IMR-90 (cell line): ENCODE data around the gene ARHGAP31. TPM values are rescaled to one million over a fixed set of nuclear protein-coding genes. Genes with fewer than 3 reads are reported as not detected.

Source experiments
- ATAC-seq: fragments of 200-7000 bp; cut with Tn5 transposase; 2 replicates; pipeline ENCODE4 v1.9.1; 2020; ENCODE audit warnings: low read depth, mild to moderate bottlenecking, moderate library complexity
- BruUV-seq: library from RNA; stranded (reverse); fragments of 400-500 nt; replicated peaks from 2 replicates; lab custom pipeline; 2021; lab: Mats Ljungman, UMichigan
- CTCF ChIA-PET: fragments of 300-600 bp; formaldehyde crosslinking; extraction: SDS; loops from one replicate; lab custom pipeline; 2021; ENCODE audit warnings: antibody characterized with exemption; lab: Yijun Ruan, JAX
- POLR2A ChIA-PET: fragments of 300-600 bp; sonication (Branson Sonifier 250); formaldehyde crosslinking; loops from one replicate; lab custom pipeline; 2022; ENCODE audit warnings: antibody characterized with exemption; ENCODE audit not compliant: unreplicated experiment; lab: Charles Lee
- DNase-seq: peaks from one replicate; pipeline ENCODE4 v3.0.0; 2013
- H2AFZ ChIP-seq: replicated peaks from 2 replicates; pipeline ENCODE3; 2013; ENCODE audit warnings: low read length, mild to moderate bottlenecking; ENCODE audit not compliant: poor library complexity
- H2AK5ac ChIP-seq: 2 replicates; pipeline ENCODE4 v1.6.1; 2013; ENCODE audit warnings: low read depth, low read length, inconsistent platforms
- H2AK9ac ChIP-seq: replicated peaks from 2 replicates; pipeline ENCODE3; 2013; ENCODE audit warnings: mild to moderate bottlenecking, low read depth, low read length, moderate library complexity; ENCODE audit not compliant: poor library complexity
- H2BK120ac ChIP-seq: 2 replicates; pipeline ENCODE4 v1.6.1; 2013; ENCODE audit warnings: low read depth, low read length, inconsistent platforms
- H2BK15ac ChIP-seq: 3 replicates; pipeline ENCODE4 v1.6.1; 2013; ENCODE audit warnings: low read depth, low read length, inconsistent platforms
- H2BK20ac ChIP-seq: 2 replicates; pipeline ENCODE4 v1.6.1; 2013; ENCODE audit warnings: low read depth, mild to moderate bottlenecking, inconsistent platforms, low read length, moderate library complexity
- H2BK5ac ChIP-seq: 2 replicates; pipeline ENCODE4 v1.6.1; 2013; ENCODE audit warnings: mild to moderate bottlenecking, low read depth, low read length, inconsistent platforms; ENCODE audit not compliant: poor library complexity, severe bottlenecking
- H3K14ac ChIP-seq: replicated peaks from 2 replicates; pipeline ENCODE4 v1.6.1; 2013; ENCODE audit warnings: low read depth, low read length, inconsistent platforms
- H3K18ac ChIP-seq: 2 replicates; pipeline ENCODE4 v1.6.1; 2013; ENCODE audit warnings: low read depth, low read length, control low read depth
- H3K23ac ChIP-seq: 2 replicates; pipeline ENCODE4 v1.6.1; 2013; ENCODE audit warnings: low read depth, low read length, inconsistent platforms
- H3K27ac ChIP-seq: 2 replicates; pipeline ENCODE4 v1.5.1; 2013; ENCODE audit warnings: mild to moderate bottlenecking, control low read depth, low read length; ENCODE audit not compliant: insufficient read depth
- H3K27me3 ChIP-seq: 2 replicates; pipeline ENCODE4 v1.6.1; 2013; ENCODE audit warnings: low read length; ENCODE audit not compliant: control insufficient read depth, insufficient read depth
- H3K36me3 ChIP-seq: 2 replicates; pipeline ENCODE4 v1.6.1; 2013; ENCODE audit warnings: low read length, mixed read lengths; ENCODE audit not compliant: control insufficient read depth, insufficient read depth
- H3K4ac ChIP-seq: 2 replicates; pipeline ENCODE4 v1.6.1; 2013; ENCODE audit warnings: low read depth, low read length, inconsistent platforms
- H3K4me1 ChIP-seq: 2 replicates; pipeline ENCODE4 v1.6.1; 2013; ENCODE audit warnings: low read length, mixed read lengths; ENCODE audit not compliant: control insufficient read depth, insufficient read depth
- H3K4me2 ChIP-seq: 2 replicates; pipeline ENCODE4 v1.6.1; 2013; ENCODE audit warnings: low read depth, mild to moderate bottlenecking, control low read depth, low read length, moderate library complexity
- H3K4me3 ChIP-seq: 2 replicates; pipeline ENCODE4 v1.5.1; 2013; ENCODE audit warnings: low read depth, mild to moderate bottlenecking, control low read depth, low read length, moderate library complexity; ENCODE audit not compliant: insufficient read depth
- H3K56ac ChIP-seq: 2 replicates; pipeline ENCODE4 v1.6.1; 2013; ENCODE audit warnings: low read length, inconsistent platforms; ENCODE audit not compliant: insufficient read depth; ENCODE audit errors: extremely low read depth
- H3K79me1 ChIP-seq, 2 experiments: 2 replicates each; pipeline ENCODE4 v1.6.1; 2013; ENCODE audit warnings: low read length in 2 of 2, inconsistent platforms in 1 of 2, low read depth in 1 of 2
- H3K9ac ChIP-seq: 2 replicates; pipeline ENCODE4 v1.6.1; 2013; ENCODE audit warnings: low read depth, low read length, control low read depth
- H3K9me1 ChIP-seq: 2 replicates; pipeline ENCODE4 v1.6.1; 2013; ENCODE audit warnings: low read length, inconsistent platforms; ENCODE audit not compliant: insufficient read depth
- H3K9me3 ChIP-seq: 2 replicates; pipeline ENCODE4 v1.6.1; 2013; ENCODE audit warnings: low read length; ENCODE audit not compliant: control insufficient read depth, insufficient read depth
- H4K20me1 ChIP-seq: 2 replicates; pipeline ENCODE4 v1.6.1; 2013; ENCODE audit warnings: low read length, inconsistent platforms; ENCODE audit not compliant: insufficient read depth
- H4K5ac ChIP-seq: 2 replicates; pipeline ENCODE4 v1.6.1; 2013; ENCODE audit warnings: mild to moderate bottlenecking, low read depth, low read length, control low read depth
- H4K8ac ChIP-seq, 2 experiments: 2 replicates each; pipeline ENCODE4 v1.6.1; 2013; ENCODE audit warnings: low read depth in 2 of 2, low read length in 2 of 2, control low read depth in 1 of 2, inconsistent platforms in 1 of 2
- H4K91ac ChIP-seq: 2 replicates; pipeline ENCODE4 v1.6.1; 2013; ENCODE audit warnings: low read depth, low read length, inconsistent platforms; ENCODE audit not compliant: insufficient read depth
- MAZ ChIP-seq: IDR thresholded peaks from 2 replicates; pipeline ENCODE4 v1.6.1; 2012; ENCODE audit warnings: low read depth, mild to moderate bottlenecking, low read length, improper control_type of control experiment, moderate library complexity, borderline replicate concordance
- WGBS, 2 experiments: methylation state at CpG; one replicate each; pipeline versions ENCODE4 v1.1.5 to v1.1.7; 2013; ENCODE audit warnings: missing lambda C conversion rate in 2 of 2; ENCODE audit not compliant: insufficient read length in 1 of 2; ENCODE audit errors: extremely low coverage in 2 of 2; 5-methylcytosine and 5-hydroxymethylcytosine counted together
- dilution Hi-C: fragments of 300-500 bp; cut with HindIII; formaldehyde crosslinking; loops from one replicate; pipeline ENCODE4 v1.14.3; 2018; ENCODE audit warnings: low sequenced_read_pairs; ENCODE audit not compliant: unreplicated experiment
- in situ Hi-C: fragments of 300-500 bp; cut with MboI; formaldehyde crosslinking; loops from 3 replicates; pipeline ENCODE4 v1.14.3; 2019; ENCODE audit warnings: low sequenced_read_pairs, inconsistent platforms, mixed read lengths
- intact Hi-C: fragments of 100-400 bp; cut with micrococcal nuclease; formaldehyde crosslinking; loops from 2 replicates; pipeline ENCODE4 v1.10.0; 2022
- polyA plus RNA-seq, 3 experiments: library from polyadenylated mRNA; depleted of rRNA; stranded (reverse); fragments of >200 nt; gene quantifications; 2 replicates each; pipeline ENCODE4 v1.2.3, GENCODE V29; 2012; ENCODE audit warnings: low replicate concordance in 1 of 3
- total RNA-seq: library from RNA; depleted of rRNA; stranded (reverse); fragments of >200 nt; gene quantifications from 2 replicates; pipeline ENCODE4 v1.2.3, GENCODE V29; 2012

Gene ARHGAP31
- total and polyA plus RNA-seq, 2 of the 4 experiments (the other 2 are of a cell fraction): 6.6 to 7.7 TPM

GRCh38 chr3:119279584-119280243 lies 14.5 kb upstream of the ARHGAP31 start:
- no peak overlapping the region for H2BK20ac ChIP-seq
- no TSS peak for BruUV-seq
- H4K20me1 ChIP-seq: no peaks in the 10 kb centered on the region
- H4K91ac ChIP-seq: no peak overlapping the region
- no peak overlapping the region for H3K4me2 ChIP-seq
- TF ChIP-seq MAZ: no peak
- no peak overlapping the region for H2AK9ac ChIP-seq
- H3K18ac ChIP-seq: no peak overlapping the region
- no peaks in the 10 kb centered on the region for H3K79me1 ChIP-seq
- H3K4me1 ChIP-seq: no peaks in the 10 kb centered on the region
- ATAC-seq (no peak), DNase-seq (no peak)
- H2AK5ac ChIP-seq: no peak overlapping the region
- dilution Hi-C loops (no loop called here), in situ Hi-C loops (loop anchor here (25.0 kb wide), 1 partner anchor 408 kb away; the partner anchor contains the start of gene COX17), intact Hi-C loops (no loop called here)
- no peak overlapping the region for H2BK15ac ChIP-seq
- no peak overlapping the region for H3K14ac ChIP-seq
- no peak overlapping the region for H3K23ac ChIP-seq
- no peak overlapping the region for H4K5ac ChIP-seq
- no peak overlapping the region for H3K4me3 ChIP-seq
- H3K36me3 ChIP-seq: no peaks in the 10 kb centered on the region
- CTCF ChIA-PET: no interaction called here
- H2BK120ac ChIP-seq: no peak overlapping the region
- WGBS, 2 experiments: no CpG with 5 or more reads among the region's 5 CpGs
- H3K56ac ChIP-seq: no peak overlapping the region
- H3K9me1 ChIP-seq: no peaks in the 10 kb centered on the region
- H2BK5ac ChIP-seq: no peak overlapping the region
- no peak overlapping the region for H3K27ac ChIP-seq
- no peak overlapping the region for H3K9ac ChIP-seq
- H4K8ac ChIP-seq: no peak overlapping the region
- H2AFZ ChIP-seq: no peak overlapping the region
- peaks cover 6% of the 10 kb centered on the region for H3K9me3 ChIP-seq
- no peaks in the 10 kb centered on the region for H3K27me3 ChIP-seq
- POLR2A ChIA-PET: no interaction called here
- H3K4ac ChIP-seq: no peak overlapping the region
